HCT116 (cell line): ENCODE data around the gene TEX29. TPM values are rescaled to one million over a fixed set of nuclear protein-coding genes. Genes with fewer than 3 reads are reported as not detected.

ENCODE experiments used
- ATAC-seq: fragments of 200-7000 bp; cut with Tn5 transposase; 2 replicates; pipeline ENCODE4 v1.9.1; 2020; ENCODE audit warnings: mild to moderate bottlenecking, moderate library complexity
- BruUV-seq: library from RNA; stranded (reverse); fragments of 400-500 nt; replicated peaks from 2 replicates; lab custom pipeline; 2021; lab: Mats Ljungman, UMichigan
- CTCF ChIA-PET: fragments of 300-600 bp; sonication (Branson Sonifier 250); formaldehyde crosslinking; loops from one replicate; lab custom pipeline; 2021; ENCODE audit warnings: antibody characterized with exemption; lab: Charles Lee
- POLR2A ChIA-PET: fragments of 300-600, 350-600 bp; sonication (Branson Sonifier 250); formaldehyde crosslinking; loops from one replicate; lab custom pipeline; 2021; ENCODE audit warnings: antibody characterized with exemption; lab: Charles Lee
- RAD21 ChIA-PET, 2 experiments: fragments of 300-600 bp; sonication (Branson Sonifier 250); formaldehyde crosslinking; loops; one replicate each; lab custom pipeline; 2023; ENCODE audit warnings: low total read pairs in 2 of 2; ENCODE audit not compliant: uncharacterized antibody in 2 of 2, unreplicated experiment in 2 of 2, low non-redundant PET in 1 of 2; lab: Charles Lee
- DNase-seq: peaks from one replicate; pipeline ENCODE4 v3.0.0-alpha.2; 2010; ENCODE audit warnings: low read depth, low spot score
- H2AFZ ChIP-seq: fragments of 200-600 bp; shearing (Covaris generic), sonication (generic); 2 replicates; pipeline ENCODE4 v1.6.1; 2017; ENCODE audit warnings: low read depth, mixed run types, mixed read lengths, antibody characterized with exemption, low read length; ENCODE audit not compliant: poor library complexity, severe bottlenecking
- H3K27ac ChIP-seq: 2 replicates; pipeline ENCODE4 v1.5.1; 2012; ENCODE audit warnings: low read depth, low read length
- H3K27me3 ChIP-seq: fragments of 200-600 bp; sonication (generic); 2 replicates; pipeline ENCODE4 v1.6.1; 2016; ENCODE audit warnings: mixed run types, low read length, mixed read lengths; ENCODE audit not compliant: insufficient read depth
- H3K36me3 ChIP-seq, 2 experiments: fragments of 200-500 bp in 1 of 2; fragments of 200-600 bp in 1 of 2; sonication (Bioruptor generic) in 1 of 2; sonication (generic) in 1 of 2; 2 replicates each; pipeline versions ENCODE4 v1.5.1 to v1.6.1; 2014 to 2016; ENCODE audit warnings: low read length in 2 of 2, inconsistent platforms in 1 of 2, mixed read lengths in 1 of 2, mixed run types in 1 of 2; ENCODE audit not compliant: insufficient read depth in 2 of 2, control insufficient read depth in 1 of 2
- H3K4me1 ChIP-seq, 2 experiments: fragments of 200-600 bp in 1 of 2; sonication (generic) in 1 of 2; 2 replicates each; pipeline versions ENCODE4 v1.5.1 to v1.6.1; 2012 to 2017; ENCODE audit warnings: low read length in 2 of 2, inconsistent platforms in 1 of 2, mild to moderate bottlenecking in 1 of 2, mixed read lengths in 1 of 2, mixed run types in 1 of 2, moderate library complexity in 1 of 2; ENCODE audit not compliant: insufficient read depth in 2 of 2, control insufficient read depth in 1 of 2
- H3K4me2 ChIP-seq: fragments of 200-600 bp; sonication (generic); 2 replicates; pipeline ENCODE4 v1.6.1; 2017; ENCODE audit warnings: mixed run types, low read length, mixed read lengths
- H3K4me3 ChIP-seq, 2 experiments: fragments of 200-600 bp in 1 of 2; sonication (generic) in 1 of 2; replicated peaks in 1 of 2; 2 replicates each; pipeline ENCODE4 v1.5.1; 2011 to 2016; ENCODE audit warnings: low read length in 2 of 2, control low read depth in 1 of 2, low read depth in 1 of 2, mild to moderate bottlenecking in 1 of 2, mixed read lengths in 1 of 2, mixed run types in 1 of 2
- H3K79me2 ChIP-seq: fragments of 200-600 bp; sonication (generic); 2 replicates; pipeline ENCODE4 v1.6.1; 2017; ENCODE audit warnings: mild to moderate bottlenecking, mixed run types, low read length, moderate library complexity, mixed read lengths; ENCODE audit not compliant: insufficient read depth
- H3K9ac ChIP-seq: fragments of 200-600 bp; sonication (generic); 2 replicates; pipeline ENCODE4 v1.6.1; 2016; ENCODE audit warnings: low read length, mixed read lengths
- H3K9me2 ChIP-seq: fragments of 200-600 bp; sonication (generic), shearing (Covaris generic); 2 replicates; pipeline ENCODE4 v1.6.1; 2017; ENCODE audit warnings: mixed run types, mild to moderate bottlenecking, moderate library complexity; ENCODE audit not compliant: insufficient read depth
- H3K9me3 ChIP-seq, 2 experiments: fragments of 200-500 bp in 1 of 2; fragments of 200-600 bp in 1 of 2; sonication (Bioruptor generic) in 1 of 2; sonication (generic) in 1 of 2; 2 replicates each; pipeline ENCODE4 v1.6.1; 2014 to 2017; ENCODE audit warnings: low read length in 2 of 2, mixed read lengths in 2 of 2, inconsistent platforms in 1 of 2, low read depth in 1 of 2, mild to moderate bottlenecking in 1 of 2, mixed run types in 1 of 2, moderate library complexity in 1 of 2; ENCODE audit not compliant: control insufficient read depth in 1 of 2, insufficient read depth in 1 of 2
- H4K20me1 ChIP-seq: fragments of 200-600 bp; sonication (generic), shearing (Covaris generic); 2 replicates; pipeline ENCODE4 v1.6.1; 2017; ENCODE audit warnings: mixed run types, mild to moderate bottlenecking, moderate library complexity; ENCODE audit not compliant: insufficient read depth
- ATF3 ChIP-seq: IDR thresholded peaks from 2 replicates; pipeline ENCODE4 v1.6.1; 2012
- CEBPB ChIP-seq: IDR thresholded peaks from 2 replicates; pipeline ENCODE4 v1.6.1; 2012; ENCODE audit warnings: low read depth
- CTCF ChIP-seq, 3 experiments: fragments of 200-600 bp in 1 of 3; sonication (generic) in 1 of 3; IDR thresholded peaks in 2 of 3; conservative IDR thresholded peaks in 1 of 3; 2 replicates each; pipeline ENCODE4 v1.5.1; 2012 to 2017; ENCODE audit warnings: low read depth in 2 of 3, low read length in 2 of 3, antibody characterized with exemption in 1 of 3, borderline replicate concordance in 1 of 3, control low read depth in 1 of 3, mild to moderate bottlenecking in 1 of 3, mixed read lengths in 1 of 3, mixed run types in 1 of 3, moderate library complexity in 1 of 3; ENCODE audit not compliant: insufficient read depth in 1 of 3
- EGR1 ChIP-seq: IDR thresholded peaks from 2 replicates; pipeline ENCODE4 v1.6.1; 2012; ENCODE audit warnings: low read depth
- ELF1 ChIP-seq: IDR thresholded peaks from 2 replicates; pipeline ENCODE4 v1.6.1; 2012; ENCODE audit warnings: low read depth, borderline replicate concordance
- EZH2phosphoT487 ChIP-seq: fragments of 200-600 bp; IDR thresholded peaks from 2 replicates; pipeline ENCODE4 v1.6.1; 2018; ENCODE audit warnings: antibody characterized with exemption, borderline replicate concordance
- FOSL1 ChIP-seq: IDR thresholded peaks from 2 replicates; pipeline ENCODE4 v1.6.1; 2012; ENCODE audit warnings: low read depth
- POLR2A ChIP-seq: IDR thresholded peaks from 2 replicates; pipeline ENCODE4 v1.7.0; 2011; ENCODE audit warnings: borderline replicate concordance; ENCODE audit not compliant: insufficient read depth, insufficient read length; ENCODE audit errors: extremely low read depth
- SIN3A ChIP-seq: IDR thresholded peaks from 2 replicates; pipeline ENCODE4 v1.6.1; 2012; ENCODE audit warnings: low read depth
- SP1 ChIP-seq: IDR thresholded peaks from 2 replicates; pipeline ENCODE4 v1.6.1; 2012; ENCODE audit warnings: low read depth
- SRF ChIP-seq: IDR thresholded peaks from 2 replicates; pipeline ENCODE4 v1.6.1; 2012; ENCODE audit warnings: low read depth
- TCF7L2 ChIP-seq: IDR thresholded peaks from 2 replicates; pipeline ENCODE4 v1.7.0; 2011; ENCODE audit warnings: borderline replicate concordance, inconsistent platforms; ENCODE audit not compliant: insufficient read depth, insufficient read length; ENCODE audit errors: extremely low read depth
- YY1 ChIP-seq: IDR thresholded peaks from 2 replicates; pipeline ENCODE4 v1.6.1; 2011; ENCODE audit warnings: low read length, low read depth, moderate library complexity, mild to moderate bottlenecking; ENCODE audit not compliant: insufficient replicate concordance; ENCODE audit errors: extremely low read depth
- intact Hi-C: fragments of 100-400 bp; cut with micrococcal nuclease; formaldehyde crosslinking; loops from 2 replicates; pipeline ENCODE4 v1.10.0; 2022
- total RNA-seq: library from RNA; stranded (reverse); gene quantifications from one replicate; pipeline ENCODE4 v1.2.1, GENCODE V29; 2021; ENCODE audit not compliant: unreplicated experiment
- TF ChIP-seq, protein P1 (sequence below): IDR thresholded peaks from 2 replicates; pipeline ENCODE4 v1.6.1; 2012
- TF ChIP-seq, protein P2 (sequence below): IDR thresholded peaks from 2 replicates; pipeline ENCODE4 v1.6.1; 2012; ENCODE audit warnings: low read depth

Gene TEX29
- total RNA-seq, 1 experiment from 2014 or later, result not detected

GRCh38 chr13:111373486-111373885 lies 53.0 kb downstream of the TEX29 start:
- DNase-seq, result no peak
- H3K9me2 ChIP-seq, result no peaks in the 10 kb centered on the region
- POLR2A ChIA-PET, result no interaction called here
- H3K79me2 ChIP-seq, result no peaks in the 10 kb centered on the region
- RAD21 ChIA-PET, result no interaction called here
- no peak for ATAC-seq
- TF ChIP-seq TCF7L2 (no peak), ELF1 (no peak)
- no peak overlapping the region for H3K27ac ChIP-seq
- no peaks in the 10 kb centered on the region for H3K36me3 ChIP-seq
- H3K9me3 ChIP-seq, result no peaks in the 10 kb centered on the region
- H3K4me2 ChIP-seq, result no peak overlapping the region
- H3K9ac ChIP-seq, result no peak overlapping the region
- no peak overlapping the region for H2AFZ ChIP-seq
- H3K4me3 ChIP-seq, result no peak overlapping the region
- CTCF ChIA-PET, result no interaction called here
- no peaks in the 10 kb centered on the region for H3K27me3 ChIP-seq
- intact Hi-C loops, result no loop called here
- no peaks in the 10 kb centered on the region for H3K4me1 ChIP-seq
- no peaks in the 10 kb centered on the region for H4K20me1 ChIP-seq
- BruUV-seq, result no TSS peak

GRCh38 chr13:111380431-111380830 lies 60.0 kb downstream of the TEX29 start:
- H3K27ac ChIP-seq, result no peak overlapping the region
- no peaks in the 10 kb centered on the region for H3K9me2 ChIP-seq
- H4K20me1 ChIP-seq, result no peaks in the 10 kb centered on the region
- no peaks in the 10 kb centered on the region for H3K27me3 ChIP-seq
- H3K36me3 ChIP-seq, result no peaks in the 10 kb centered on the region
- ChIA-PET RAD21 (no interaction called here), POLR2A (no interaction called here), CTCF (no interaction called here)
- H3K79me2 ChIP-seq, result no peaks in the 10 kb centered on the region
- H3K9me3 ChIP-seq, result no peaks in the 10 kb centered on the region
- intact Hi-C loops, result no loop called here
- no peak for DNase-seq
- H3K9ac ChIP-seq, result no peak overlapping the region
- no peak overlapping the region for H3K4me3 ChIP-seq
- TF ChIP-seq EZH2phosphoT487 (no peak), SIN3A (no peak), SP1 (no peak), SRF (no peak), CTCF (IDR thresholded peaks at IDR 0.05 in 2 of 3, conservative IDR thresholded peaks at IDR 0.05 in 1 of 3; ENCODE audit: borderline replicate concordance in 1 of 3, insufficient read depth in 1 of 3, low read depth in 2 of 3, low read length in 2 of 3) (no peak), FOSL1 (no peak), ATF3 (no peak), YY1 (no peak), EGR1 (no peak), POLR2A (no peak), CEBPB (no peak)
- TF ChIP-seq, protein P1, sequence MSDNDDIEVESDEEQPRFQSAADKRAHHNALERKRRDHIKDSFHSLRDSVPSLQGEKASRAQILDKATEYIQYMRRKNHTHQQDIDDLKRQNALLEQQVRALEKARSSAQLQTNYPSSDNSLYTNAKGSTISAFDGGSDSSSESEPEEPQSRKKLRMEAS, result no peak
- TF ChIP-seq, protein P2, sequence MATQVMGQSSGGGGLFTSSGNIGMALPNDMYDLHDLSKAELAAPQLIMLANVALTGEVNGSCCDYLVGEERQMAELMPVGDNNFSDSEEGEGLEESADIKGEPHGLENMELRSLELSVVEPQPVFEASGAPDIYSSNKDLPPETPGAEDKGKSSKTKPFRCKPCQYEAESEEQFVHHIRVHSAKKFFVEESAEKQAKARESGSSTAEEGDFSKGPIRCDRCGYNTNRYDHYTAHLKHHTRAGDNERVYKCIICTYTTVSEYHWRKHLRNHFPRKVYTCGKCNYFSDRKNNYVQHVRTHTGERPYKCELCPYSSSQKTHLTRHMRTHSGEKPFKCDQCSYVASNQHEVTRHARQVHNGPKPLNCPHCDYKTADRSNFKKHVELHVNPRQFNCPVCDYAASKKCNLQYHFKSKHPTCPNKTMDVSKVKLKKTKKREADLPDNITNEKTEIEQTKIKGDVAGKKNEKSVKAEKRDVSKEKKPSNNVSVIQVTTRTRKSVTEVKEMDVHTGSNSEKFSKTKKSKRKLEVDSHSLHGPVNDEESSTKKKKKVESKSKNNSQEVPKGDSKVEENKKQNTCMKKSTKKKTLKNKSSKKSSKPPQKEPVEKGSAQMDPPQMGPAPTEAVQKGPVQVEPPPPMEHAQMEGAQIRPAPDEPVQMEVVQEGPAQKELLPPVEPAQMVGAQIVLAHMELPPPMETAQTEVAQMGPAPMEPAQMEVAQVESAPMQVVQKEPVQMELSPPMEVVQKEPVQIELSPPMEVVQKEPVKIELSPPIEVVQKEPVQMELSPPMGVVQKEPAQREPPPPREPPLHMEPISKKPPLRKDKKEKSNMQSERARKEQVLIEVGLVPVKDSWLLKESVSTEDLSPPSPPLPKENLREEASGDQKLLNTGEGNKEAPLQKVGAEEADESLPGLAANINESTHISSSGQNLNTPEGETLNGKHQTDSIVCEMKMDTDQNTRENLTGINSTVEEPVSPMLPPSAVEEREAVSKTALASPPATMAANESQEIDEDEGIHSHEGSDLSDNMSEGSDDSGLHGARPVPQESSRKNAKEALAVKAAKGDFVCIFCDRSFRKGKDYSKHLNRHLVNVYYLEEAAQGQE, result no peak
- ATAC-seq, result no peak
- no TSS peak for BruUV-seq
- no peaks in the 10 kb centered on the region for H3K4me1 ChIP-seq
- H3K4me2 ChIP-seq, result no peak overlapping the region
- no peak overlapping the region for H2AFZ ChIP-seq
